Coronary artery (tissue), 2 donors: Measurements from ENCODE around the gene ASRGL1.
A peak's percentile ranks its signal among the peaks of the same experiment; 100 is the strongest.
"Not testable (repeated sequence)": the region's sequence is repeated elsewhere in the genome, so short reads cannot be mapped to it uniquely, and the experiment has no call there.

Source experiments
- DNase-seq: peaks from one replicate; pipeline ENCODE4 v3.0.0-alpha.2; 2017; ENCODE audit warnings: low spot score
- H3K27ac ChIP-seq, 2 donors: fragments of 200-600 bp; sonication (generic); one replicate each; pipeline ENCODE4 v1.5.1; 2016 to 2019
- H3K4me3 ChIP-seq: fragments of 200-600 bp; sonication (generic); 2 replicates; pipeline ENCODE4 v1.5.1; 2016; ENCODE audit warnings: mild to moderate bottlenecking, moderate library complexity
- TF ChIP-seq, protein P1 (sequence below): fragments of 200-600 bp; sonication (generic); IDR thresholded peaks from one replicate; pipeline ENCODE4 v1.5.1; 2019; ENCODE audit warnings: antibody characterized with exemption

ASRGL1 gene

DNA sequence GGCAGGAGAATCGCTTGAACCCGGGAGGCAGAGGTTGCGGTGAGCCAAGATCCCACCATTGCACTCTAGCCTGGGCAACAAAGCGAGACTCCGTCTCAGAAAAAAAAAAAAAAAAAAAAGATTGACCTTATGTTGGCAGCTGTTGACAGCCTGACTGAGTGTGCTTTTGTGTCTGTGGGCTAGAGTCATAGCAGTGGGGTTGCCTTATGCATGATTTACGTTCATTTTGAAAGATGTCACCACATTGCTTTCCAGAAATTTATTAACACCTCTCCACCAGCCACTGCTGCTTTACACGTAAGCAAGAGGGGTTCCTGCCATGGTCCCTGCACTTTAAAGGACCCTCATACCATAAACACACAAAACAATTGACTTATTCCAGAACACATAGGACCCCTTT is 21.0 kb downstream of the ASRGL1 start:
- TF ChIP-seq, protein P1, sequence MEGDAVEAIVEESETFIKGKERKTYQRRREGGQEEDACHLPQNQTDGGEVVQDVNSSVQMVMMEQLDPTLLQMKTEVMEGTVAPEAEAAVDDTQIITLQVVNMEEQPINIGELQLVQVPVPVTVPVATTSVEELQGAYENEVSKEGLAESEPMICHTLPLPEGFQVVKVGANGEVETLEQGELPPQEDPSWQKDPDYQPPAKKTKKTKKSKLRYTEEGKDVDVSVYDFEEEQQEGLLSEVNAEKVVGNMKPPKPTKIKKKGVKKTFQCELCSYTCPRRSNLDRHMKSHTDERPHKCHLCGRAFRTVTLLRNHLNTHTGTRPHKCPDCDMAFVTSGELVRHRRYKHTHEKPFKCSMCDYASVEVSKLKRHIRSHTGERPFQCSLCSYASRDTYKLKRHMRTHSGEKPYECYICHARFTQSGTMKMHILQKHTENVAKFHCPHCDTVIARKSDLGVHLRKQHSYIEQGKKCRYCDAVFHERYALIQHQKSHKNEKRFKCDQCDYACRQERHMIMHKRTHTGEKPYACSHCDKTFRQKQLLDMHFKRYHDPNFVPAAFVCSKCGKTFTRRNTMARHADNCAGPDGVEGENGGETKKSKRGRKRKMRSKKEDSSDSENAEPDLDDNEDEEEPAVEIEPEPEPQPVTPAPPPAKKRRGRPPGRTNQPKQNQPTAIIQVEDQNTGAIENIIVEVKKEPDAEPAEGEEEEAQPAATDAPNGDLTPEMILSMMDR: no peak
- DNase-seq: no peak
- Histone ChIP-seq H3K4me3 (no peak overlapping the region), H3K27ac (no peak overlapping the region)

DNA sequence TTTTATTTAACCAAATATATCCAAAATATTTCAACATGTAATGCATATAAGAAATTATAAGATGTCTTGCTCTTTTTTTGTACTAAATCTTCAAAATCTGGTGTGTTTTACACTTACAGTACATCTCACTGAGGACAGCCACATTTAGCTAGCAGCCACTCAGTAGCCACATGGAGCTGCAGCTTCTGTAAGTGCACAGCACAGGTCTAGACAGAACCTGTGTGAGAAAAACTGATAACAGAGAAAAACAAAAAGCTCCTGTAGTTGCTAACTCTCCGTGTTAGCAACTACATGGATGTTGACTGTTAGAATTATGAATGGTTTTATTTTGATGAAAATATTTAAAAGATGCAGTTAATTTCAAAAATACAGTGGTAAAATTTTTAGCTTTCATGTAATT is 22.2 kb downstream of the ASRGL1 start:
- H3K27ac ChIP-seq: no peak overlapping the region
- no peak overlapping the region for H3K4me3 ChIP-seq
- no peak for DNase-seq
- TF ChIP-seq, protein P1: no peak

DNA sequence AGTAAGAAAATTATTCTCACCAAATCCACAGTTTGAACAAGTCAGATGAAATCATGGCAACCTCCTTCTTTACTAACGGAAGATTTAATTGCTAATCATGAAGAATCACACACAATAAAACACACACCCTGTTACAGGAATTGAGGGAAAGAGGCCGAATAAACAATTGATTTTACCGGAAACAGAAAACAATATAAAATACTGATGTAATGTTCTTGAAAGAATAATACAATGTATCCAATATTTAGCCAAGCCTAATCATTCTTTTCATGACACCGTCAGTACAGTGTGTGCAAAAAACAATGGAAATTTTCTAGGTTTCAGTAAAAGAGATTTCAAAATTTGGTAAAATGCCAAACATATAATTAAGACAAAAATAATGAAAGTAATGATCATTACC is 23.4 kb downstream of the ASRGL1 start:
- no peak for DNase-seq
- Histone ChIP-seq H3K4me3 (no peak overlapping the region), H3K27ac (no peak overlapping the region)
- TF ChIP-seq, protein P1: no peak

DNA sequence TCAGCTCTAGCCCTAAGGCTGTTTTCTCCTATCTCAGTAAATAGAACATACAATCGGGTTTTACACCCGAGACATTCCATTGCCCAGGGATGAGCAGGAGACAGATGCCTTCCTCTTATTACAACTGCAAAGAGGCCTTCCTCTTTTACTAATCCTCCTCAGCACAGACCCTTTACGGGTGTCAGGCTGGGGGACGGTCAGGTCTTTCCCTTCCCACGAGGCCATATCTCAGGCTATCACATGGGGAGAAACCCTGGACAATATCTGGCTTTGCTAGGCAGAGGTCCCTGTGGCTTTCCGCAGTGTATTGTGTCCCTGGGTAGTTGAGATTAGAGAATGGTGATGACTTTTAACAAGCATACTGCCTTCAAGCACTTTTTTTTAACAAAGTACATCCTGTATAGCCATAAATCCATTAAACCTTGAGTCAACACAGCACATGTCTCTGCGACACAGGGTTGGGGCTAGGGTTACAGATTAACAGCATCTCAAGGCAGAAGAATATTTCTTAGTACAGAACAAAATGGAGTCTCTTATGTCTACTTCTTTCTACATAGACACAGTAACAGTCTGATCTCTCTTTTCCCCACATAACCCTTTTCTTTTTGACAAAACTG is 31.7 kb downstream of the ASRGL1 start:
- H3K27ac ChIP-seq, DNase-seq, H3K4me3 ChIP-seq: not testable (repeated sequence)

GRCh38 chr11:62370743-62371440 is 33.6 kb downstream of the ASRGL1 start:
- TF ChIP-seq, protein P1: no peak
- DNase-seq: no peak
- Histone ChIP-seq H3K27ac (no peak overlapping the region), H3K4me3 (peak overlapping the region; percentile 13)

DNA sequence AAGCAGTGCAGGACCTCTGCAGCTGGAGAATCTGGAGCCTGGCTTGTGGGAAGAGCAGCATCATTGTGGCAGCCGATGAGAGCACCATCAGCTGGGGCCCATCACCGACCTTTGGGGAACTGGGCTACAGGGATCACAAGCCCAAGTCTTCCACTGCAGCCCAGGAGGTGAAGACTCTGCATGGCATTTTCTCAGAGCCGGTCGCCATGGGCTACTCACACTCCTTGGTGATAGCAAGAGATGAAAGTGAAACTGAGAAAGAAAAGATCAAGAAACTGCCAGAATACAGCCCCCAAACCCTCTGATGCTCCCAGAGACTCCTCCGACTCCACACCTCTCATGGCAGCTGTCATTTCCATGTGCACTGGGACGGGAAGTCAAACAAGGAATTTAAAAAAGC is 35.6 kb downstream of the ASRGL1 start:
- no peak for DNase-seq
- TF ChIP-seq, protein P1: no peak

GRCh38 chr11:62373464-62374119 is 36.3 kb downstream of the ASRGL1 start:
- no peak overlapping the region for H3K4me3 ChIP-seq
- TF ChIP-seq, protein P1: no peak
- no peak for DNase-seq
- no peak overlapping the region for H3K27ac ChIP-seq

More for the DNA sequence above, 35.6 kb downstream of the ASRGL1 start:
- H3K27ac ChIP-seq: no peak overlapping the region
- H3K4me3 ChIP-seq: no peak overlapping the region
